Liver (tissue), 9 donors: Measurements from ENCODE around the gene USF2. TPM values are rescaled to one million over a fixed set of nuclear protein-coding genes. Genes with fewer than 3 reads are reported as not detected.

Source experiments
- DNase-seq: peaks from one replicate; pipeline ENCODE4 v3.0.0-alpha.2; 2017; ENCODE audit warnings: low spot score
- H3K27ac ChIP-seq, 2 donors: one replicate each; pipeline ENCODE4 v1.7.0; 2013; ENCODE audit warnings: inconsistent platforms in 2 of 2, low read length in 2 of 2, control low read depth in 1 of 2, low read depth in 1 of 2, mild to moderate bottlenecking in 1 of 2
- H3K27me3 ChIP-seq, 4 donors: one replicate each; pipeline versions ENCODE4 v1.6.1 to v1.7.0; 2013; ENCODE audit warnings: low read length in 3 of 4, inconsistent platforms in 1 of 4, mild to moderate bottlenecking in 1 of 4, moderate library complexity in 1 of 4; ENCODE audit not compliant: control insufficient read depth in 4 of 4, insufficient read depth in 4 of 4
- H3K36me3 ChIP-seq, 4 donors: one replicate each; pipeline versions ENCODE4 v1.6.1 to v1.7.0; 2013; ENCODE audit warnings: low read length in 3 of 4, mild to moderate bottlenecking in 3 of 4, low read depth in 1 of 4, moderate library complexity in 1 of 4; ENCODE audit not compliant: control insufficient read depth in 4 of 4, insufficient read depth in 3 of 4
- H3K4me1 ChIP-seq, 4 donors: one replicate each; pipeline versions ENCODE4 v1.6.1 to v1.7.0; 2013; ENCODE audit warnings: low read length in 3 of 4, mild to moderate bottlenecking in 3 of 4, moderate library complexity in 1 of 4; ENCODE audit not compliant: control insufficient read depth in 4 of 4, insufficient read depth in 4 of 4
- H3K4me3 ChIP-seq, 3 donors: one replicate each; pipeline versions ENCODE4 v1.6.1 to v1.7.0; 2013; ENCODE audit warnings: low read length in 3 of 3, control low read depth in 1 of 3, low read depth in 1 of 3, mild to moderate bottlenecking in 1 of 3
- H3K9ac ChIP-seq, 2 donors: one replicate each; pipeline ENCODE4 v1.7.0; 2013; ENCODE audit warnings: low read length in 2 of 2, mild to moderate bottlenecking in 2 of 2, moderate library complexity in 2 of 2, control low read depth in 1 of 2, low read depth in 1 of 2
- H3K9me3 ChIP-seq, 4 donors: one replicate each; pipeline versions ENCODE4 v1.6.1 to v1.7.0; 2013; ENCODE audit warnings: low read length in 3 of 4; ENCODE audit not compliant: control insufficient read depth in 4 of 4
- CTCF ChIP-seq: fragments of 150-350 bp; IDR thresholded peaks from 2 replicates; pipeline ENCODE4 v1.5.1; 2017; ENCODE audit warnings: improper control_type of control experiment, low read depth, low read length; ENCODE audit not compliant: missing input control
- EGR1 ChIP-seq, 2 donors: IDR thresholded peaks; 2 replicates each; pipeline ENCODE4 v1.6.1; 2016 to 2018; ENCODE audit warnings: antibody characterized with exemption in 2 of 2, low read depth in 2 of 2
- FOXA1 ChIP-seq: IDR thresholded peaks from 2 replicates; pipeline ENCODE4 v1.6.1; 2016; ENCODE audit warnings: antibody characterized with exemption
- FOXA2 ChIP-seq: IDR thresholded peaks from 2 replicates; pipeline ENCODE4 v1.6.1; 2016; ENCODE audit warnings: antibody characterized with exemption
- GABPA ChIP-seq, 2 donors: IDR thresholded peaks in 1 of 2; conservative IDR thresholded peaks in 1 of 2; 2 replicates each; pipeline ENCODE4 v1.6.1; 2016; ENCODE audit warnings: antibody characterized with exemption in 2 of 2, mild to moderate bottlenecking in 1 of 2, moderate library complexity in 1 of 2
- HNF4A ChIP-seq, 2 donors: conservative IDR thresholded peaks; 2 replicates each; pipeline ENCODE4 v1.6.1; 2016; ENCODE audit warnings: antibody characterized with exemption in 2 of 2, mild to moderate bottlenecking in 2 of 2
- HNF4G ChIP-seq: IDR thresholded peaks from 2 replicates; pipeline ENCODE4 v1.6.1; 2016; ENCODE audit warnings: antibody characterized with exemption
- JUND ChIP-seq, 2 donors: IDR thresholded peaks; 2 replicates each; pipeline ENCODE4 v1.6.1; 2016; ENCODE audit warnings: antibody characterized with exemption in 2 of 2
- MAX ChIP-seq: IDR thresholded peaks from 2 replicates; pipeline ENCODE4 v1.6.1; 2016; ENCODE audit warnings: antibody characterized with exemption
- RAD21 ChIP-seq, 2 donors: IDR thresholded peaks; 2 replicates each; pipeline ENCODE4 v1.6.1; 2016; ENCODE audit warnings: antibody characterized with exemption in 2 of 2, mild to moderate bottlenecking in 2 of 2
- RXRA ChIP-seq, 2 donors: IDR thresholded peaks; 2 replicates each; pipeline ENCODE4 v1.6.1; 2017 to 2018; ENCODE audit warnings: antibody characterized with exemption in 2 of 2, mild to moderate bottlenecking in 1 of 2
- SP1 ChIP-seq: IDR thresholded peaks from 2 replicates; pipeline ENCODE4 v1.6.1; 2018; ENCODE audit warnings: antibody characterized with exemption, mild to moderate bottlenecking
- YY1 ChIP-seq: IDR thresholded peaks from 2 replicates; pipeline ENCODE4 v1.6.1; 2016; ENCODE audit warnings: antibody characterized with exemption, mild to moderate bottlenecking
- WGBS: extraction: QIAGEN DNeasy Blood & Tissue Kit; methylation state at CpG from one replicate; pipeline ENCODE4 v1.1.7; 2013; 5-methylcytosine and 5-hydroxymethylcytosine counted together
- polyA plus RNA-seq, 2 donors: library from polyadenylated mRNA; stranded (reverse) in 1 of 2; unstranded in 1 of 2; fragments of 200-250 nt in 1 of 2; fragments of >200 nt in 1 of 2; fragmentation: Nextera tagmentation in 1 of 2; extraction: Ambion mirVana in 1 of 2; gene quantifications; one replicate each; pipeline versions ENCODE4 v1.2.1 to v1.2.3, GENCODE V29; 2013 to 2015
- total RNA-seq, 2 donors: library from RNA; depleted of rRNA; stranded (reverse); fragments of >200 nt; gene quantifications; one replicate each; pipeline ENCODE4 v1.2.3, GENCODE V29; 2014
- TF ChIP-seq, protein P1 (sequence below): IDR thresholded peaks from 2 replicates; pipeline ENCODE4 v1.6.1; 2016; ENCODE audit warnings: antibody characterized with exemption
- TF ChIP-seq, protein P2 (sequence below): IDR thresholded peaks from 2 replicates; pipeline ENCODE4 v1.6.1; 2016; ENCODE audit warnings: antibody characterized with exemption
- TF ChIP-seq, protein P3 (sequence below): IDR thresholded peaks from 2 replicates; pipeline ENCODE4 v1.6.1; 2016; ENCODE audit warnings: antibody characterized with exemption, mild to moderate bottlenecking
- donor health status: healthy.
- donor health status: healthy.
- donor health status: healthy.
- donor health status: healthy.
- donor health status: healthy.

The USF2 gene
- total and polyA plus RNA-seq, 4 donors = 22.8 to 85.9 (median 55.9) TPM

DNA sequence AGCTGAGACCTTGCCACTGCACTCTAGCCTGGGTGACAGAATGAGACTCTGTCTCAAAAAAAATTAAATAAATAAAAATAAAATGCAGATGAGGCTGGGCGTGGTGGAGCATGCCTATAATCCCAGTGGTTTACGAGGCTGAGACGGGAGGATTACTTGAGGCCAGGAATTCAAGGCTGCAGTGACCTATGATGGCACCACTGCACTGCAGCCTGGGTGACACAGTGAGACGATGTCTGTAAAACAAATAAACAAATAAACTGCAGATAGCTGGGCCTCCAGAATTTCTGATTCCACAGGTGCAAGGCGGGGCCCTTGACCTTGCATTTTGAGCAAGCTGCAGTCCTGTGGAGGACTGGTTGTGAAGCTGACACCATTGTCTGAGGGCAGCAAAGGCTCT, 20.1 kb downstream of the USF2 start:
- Histone ChIP-seq H3K36me3 (no peaks in the 10 kb centered on the region), H3K4me3 (no peak overlapping the region), H3K9ac (no peak overlapping the region), H3K27ac (no peak overlapping the region), H3K4me1 (no peaks in the 10 kb centered on the region), H3K27me3 (no peaks in the 10 kb centered on the region), H3K9me3 (no peaks in the 10 kb centered on the region)
- TF ChIP-seq, protein P1, sequence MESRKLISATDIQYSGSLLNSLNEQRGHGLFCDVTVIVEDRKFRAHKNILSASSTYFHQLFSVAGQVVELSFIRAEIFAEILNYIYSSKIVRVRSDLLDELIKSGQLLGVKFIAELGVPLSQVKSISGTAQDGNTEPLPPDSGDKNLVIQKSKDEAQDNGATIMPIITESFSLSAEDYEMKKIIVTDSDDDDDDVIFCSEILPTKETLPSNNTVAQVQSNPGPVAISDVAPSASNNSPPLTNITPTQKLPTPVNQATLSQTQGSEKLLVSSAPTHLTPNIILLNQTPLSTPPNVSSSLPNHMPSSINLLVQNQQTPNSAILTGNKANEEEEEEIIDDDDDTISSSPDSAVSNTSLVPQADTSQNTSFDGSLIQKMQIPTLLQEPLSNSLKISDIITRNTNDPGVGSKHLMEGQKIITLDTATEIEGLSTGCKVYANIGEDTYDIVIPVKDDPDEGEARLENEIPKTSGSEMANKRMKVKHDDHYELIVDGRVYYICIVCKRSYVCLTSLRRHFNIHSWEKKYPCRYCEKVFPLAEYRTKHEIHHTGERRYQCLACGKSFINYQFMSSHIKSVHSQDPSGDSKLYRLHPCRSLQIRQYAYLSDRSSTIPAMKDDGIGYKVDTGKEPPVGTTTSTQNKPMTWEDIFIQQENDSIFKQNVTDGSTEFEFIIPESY = no peak
- TF ChIP-seq RAD21 (IDR thresholded peaks at IDR 0.05) = no peak
- no peak for TF ChIP-seq HNF4G
- no peak for TF ChIP-seq SP1
- no peak for TF ChIP-seq FOXA2
- no peak for TF ChIP-seq HNF4A (conservative IDR thresholded peaks at IDR 0.05)
- WGBS = 76% methylated on average over 5 of the region's 5 CpGs
- DNase-seq = no peak

DNA sequence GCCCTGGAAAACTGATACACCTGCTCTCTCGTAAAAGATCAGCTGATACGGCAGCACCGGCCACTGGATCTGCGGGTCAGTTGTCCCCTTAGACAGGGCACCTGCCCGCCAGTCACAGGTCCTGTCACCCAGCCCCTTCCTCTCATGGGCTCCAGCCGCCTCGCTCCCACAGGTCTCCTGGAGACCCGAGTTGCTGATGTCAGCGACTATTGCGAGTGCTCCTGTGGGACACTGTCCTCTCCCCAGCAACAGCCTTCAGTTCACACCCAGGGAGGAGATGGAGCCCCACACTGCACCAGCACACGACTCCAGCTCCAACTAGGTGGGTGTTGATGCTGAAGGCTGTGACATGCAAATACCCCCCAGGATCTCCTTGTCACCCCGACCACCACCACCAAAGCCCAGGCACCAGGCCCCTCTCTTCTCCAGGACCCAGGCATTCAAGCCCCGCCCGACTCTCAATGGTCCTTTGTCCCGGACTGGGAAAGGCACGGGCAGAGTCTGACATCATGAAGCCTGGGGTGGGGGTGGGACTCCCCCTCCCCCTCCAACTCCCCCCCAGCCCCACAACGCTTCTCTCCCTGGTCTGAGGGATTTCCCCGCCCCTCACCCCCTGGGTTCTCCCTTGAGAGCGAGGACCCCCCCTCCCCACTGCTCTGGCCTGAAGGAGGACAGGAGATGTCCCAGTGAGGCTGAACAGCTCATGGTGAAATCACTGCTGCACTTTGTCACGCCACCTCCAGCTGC, 21.8 kb downstream of the USF2 start:
- Histone ChIP-seq H3K27ac (no peak overlapping the region), H3K4me1 (no peaks in the 10 kb centered on the region), H3K36me3 (no peaks in the 10 kb centered on the region), H3K9me3 (no peaks in the 10 kb centered on the region), H3K27me3 (no peaks in the 10 kb centered on the region), H3K4me3 (no peak overlapping the region), H3K9ac (no peak overlapping the region)
- TF ChIP-seq RAD21 (IDR thresholded peaks at IDR 0.05) (no peak), EGR1 (IDR thresholded peaks at IDR 0.05; ENCODE audit: low read depth in 2 of 2) (no peak), FOXA1 (no peak), CTCF (no peak), YY1 (no peak), JUND (IDR thresholded peaks at IDR 0.05) (no peak), HNF4G (no peak), GABPA (IDR thresholded peaks at IDR 0.05 in 1 of 2, conservative IDR thresholded peaks at IDR 0.05 in 1 of 2) (no peak), RXRA (IDR thresholded peaks at IDR 0.05) (no peak), MAX (no peak), SP1 (no peak)
- TF ChIP-seq, protein P1 = no peak
- TF ChIP-seq, protein P2, sequence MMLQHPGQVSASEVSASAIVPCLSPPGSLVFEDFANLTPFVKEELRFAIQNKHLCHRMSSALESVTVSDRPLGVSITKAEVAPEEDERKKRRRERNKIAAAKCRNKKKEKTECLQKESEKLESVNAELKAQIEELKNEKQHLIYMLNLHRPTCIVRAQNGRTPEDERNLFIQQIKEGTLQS = no peak
- TF ChIP-seq, protein P3, sequence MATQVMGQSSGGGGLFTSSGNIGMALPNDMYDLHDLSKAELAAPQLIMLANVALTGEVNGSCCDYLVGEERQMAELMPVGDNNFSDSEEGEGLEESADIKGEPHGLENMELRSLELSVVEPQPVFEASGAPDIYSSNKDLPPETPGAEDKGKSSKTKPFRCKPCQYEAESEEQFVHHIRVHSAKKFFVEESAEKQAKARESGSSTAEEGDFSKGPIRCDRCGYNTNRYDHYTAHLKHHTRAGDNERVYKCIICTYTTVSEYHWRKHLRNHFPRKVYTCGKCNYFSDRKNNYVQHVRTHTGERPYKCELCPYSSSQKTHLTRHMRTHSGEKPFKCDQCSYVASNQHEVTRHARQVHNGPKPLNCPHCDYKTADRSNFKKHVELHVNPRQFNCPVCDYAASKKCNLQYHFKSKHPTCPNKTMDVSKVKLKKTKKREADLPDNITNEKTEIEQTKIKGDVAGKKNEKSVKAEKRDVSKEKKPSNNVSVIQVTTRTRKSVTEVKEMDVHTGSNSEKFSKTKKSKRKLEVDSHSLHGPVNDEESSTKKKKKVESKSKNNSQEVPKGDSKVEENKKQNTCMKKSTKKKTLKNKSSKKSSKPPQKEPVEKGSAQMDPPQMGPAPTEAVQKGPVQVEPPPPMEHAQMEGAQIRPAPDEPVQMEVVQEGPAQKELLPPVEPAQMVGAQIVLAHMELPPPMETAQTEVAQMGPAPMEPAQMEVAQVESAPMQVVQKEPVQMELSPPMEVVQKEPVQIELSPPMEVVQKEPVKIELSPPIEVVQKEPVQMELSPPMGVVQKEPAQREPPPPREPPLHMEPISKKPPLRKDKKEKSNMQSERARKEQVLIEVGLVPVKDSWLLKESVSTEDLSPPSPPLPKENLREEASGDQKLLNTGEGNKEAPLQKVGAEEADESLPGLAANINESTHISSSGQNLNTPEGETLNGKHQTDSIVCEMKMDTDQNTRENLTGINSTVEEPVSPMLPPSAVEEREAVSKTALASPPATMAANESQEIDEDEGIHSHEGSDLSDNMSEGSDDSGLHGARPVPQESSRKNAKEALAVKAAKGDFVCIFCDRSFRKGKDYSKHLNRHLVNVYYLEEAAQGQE = no peak
- WGBS = 82% methylated on average over 20 of the region's 20 CpGs
- DNase-seq = no peak
